Subcutaneous abdominal adipose tissue (tissue), 5 donors: ENCODE results near the gene NKX6-2.
"Not testable (repeated sequence)": the region's sequence is repeated elsewhere in the genome, so short reads cannot be mapped to it uniquely, and the experiment has no call there.

ENCODE experiments used
- H3K27ac ChIP-seq: one replicate; pipeline ENCODE4 v1.7.0; 2013; ENCODE audit warnings: low read depth, mild to moderate bottlenecking, inconsistent platforms, low read length, moderate library complexity
- H3K27me3 ChIP-seq, 5 donors: one replicate each; pipeline ENCODE4 v1.7.0; 2013; ENCODE audit warnings: low read length in 5 of 5, inconsistent platforms in 1 of 5; ENCODE audit not compliant: control insufficient read depth in 5 of 5, insufficient read depth in 4 of 5
- H3K36me3 ChIP-seq, 5 donors: one replicate each; pipeline ENCODE4 v1.7.0; 2013; ENCODE audit warnings: low read length in 5 of 5; ENCODE audit not compliant: control insufficient read depth in 5 of 5, insufficient read depth in 5 of 5
- H3K4me1 ChIP-seq, 5 donors: one replicate each; pipeline ENCODE4 v1.7.0; 2013; ENCODE audit warnings: low read length in 5 of 5, mild to moderate bottlenecking in 3 of 5, moderate library complexity in 1 of 5; ENCODE audit not compliant: control insufficient read depth in 5 of 5, insufficient read depth in 5 of 5
- H3K4me3 ChIP-seq, 5 donors: one replicate each; pipeline ENCODE4 v1.7.0; 2013; ENCODE audit warnings: low read length in 5 of 5, low read depth in 1 of 5
- H3K9ac ChIP-seq, 5 donors: one replicate each; pipeline ENCODE4 v1.7.0; 2013; ENCODE audit warnings: low read length in 5 of 5, mild to moderate bottlenecking in 4 of 5, moderate library complexity in 3 of 5
- H3K9me3 ChIP-seq, 5 donors: one replicate each; pipeline ENCODE4 v1.7.0; 2013; ENCODE audit warnings: low read length in 5 of 5; ENCODE audit not compliant: control insufficient read depth in 5 of 5
- donor health status: healthy.
- donor health status: healthy.
- donor health status: healthy.
- donor health status: healthy.
- donor health status: healthy.

Gene NKX6-2

GRCh38 chr10:132748135-132748534 lies 37.8 kb downstream of the NKX6-2 start:
- Histone ChIP-seq H3K4me3 (no peak overlapping the region), H3K36me3 (peaks cover 0 to 30% (median 27%) of the 10 kb centered on the region in 5 donors), H3K27ac (no peak overlapping the region), H3K4me1 (peaks cover 0 to 7% (median 0%) of the 10 kb centered on the region in 5 donors), H3K9ac (no peak overlapping the region), H3K27me3 (no peaks in the 10 kb centered on the region), H3K9me3 (no peaks in the 10 kb centered on the region)

DNA sequence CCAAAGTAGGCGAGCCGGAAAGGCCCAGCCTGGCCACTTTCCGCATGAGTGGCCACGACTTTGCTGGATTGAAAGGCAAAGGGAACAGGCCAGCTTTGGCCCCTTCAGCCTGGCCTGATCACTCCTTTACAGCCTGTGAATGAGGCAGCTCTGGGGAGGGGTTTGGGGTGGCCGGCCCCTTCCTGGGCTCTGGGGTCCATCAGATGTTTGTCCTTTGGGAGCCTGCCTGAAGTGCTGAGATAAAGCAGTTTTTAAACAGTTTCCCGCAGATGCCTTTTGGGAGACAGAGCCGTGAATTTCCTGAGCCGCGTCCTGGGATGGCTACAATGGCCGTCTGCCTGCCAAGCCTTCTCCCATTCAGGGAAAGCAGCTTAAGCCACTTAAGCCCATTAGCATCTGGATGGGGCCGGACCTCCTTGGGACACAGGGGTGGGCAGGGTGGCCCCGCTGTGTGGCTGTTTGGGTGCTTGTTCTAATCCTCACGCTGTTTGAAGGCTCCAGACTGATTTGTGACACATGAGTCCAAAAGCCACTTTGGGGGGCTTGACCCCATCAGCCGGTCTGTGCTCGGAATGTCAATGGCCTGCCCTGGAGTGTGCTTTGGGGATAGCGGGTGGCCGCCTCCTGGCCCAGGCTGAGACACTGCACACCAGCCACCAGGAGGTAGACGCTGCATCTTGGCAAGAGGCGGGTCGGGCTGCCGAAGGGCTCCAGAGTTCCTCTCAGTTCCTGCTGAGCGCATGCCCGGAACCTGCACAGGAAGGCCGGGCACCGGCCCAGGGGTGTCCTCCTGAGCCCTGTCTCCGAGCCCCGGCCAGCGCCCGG lies 38.9 kb downstream of the NKX6-2 start:
- Histone ChIP-seq H3K27me3 (no peaks in the 10 kb centered on the region), H3K9me3 (no peaks in the 10 kb centered on the region), H3K4me3 (no peak overlapping the region), H3K27ac (no peak overlapping the region), H3K9ac (no peak overlapping the region), H3K36me3 (peaks cover 0 to 28% (median 25%) of the 10 kb centered on the region in 5 donors), H3K4me1 (peaks cover 0 to 7% (median 0%) of the 10 kb centered on the region in 5 donors)

DNA sequence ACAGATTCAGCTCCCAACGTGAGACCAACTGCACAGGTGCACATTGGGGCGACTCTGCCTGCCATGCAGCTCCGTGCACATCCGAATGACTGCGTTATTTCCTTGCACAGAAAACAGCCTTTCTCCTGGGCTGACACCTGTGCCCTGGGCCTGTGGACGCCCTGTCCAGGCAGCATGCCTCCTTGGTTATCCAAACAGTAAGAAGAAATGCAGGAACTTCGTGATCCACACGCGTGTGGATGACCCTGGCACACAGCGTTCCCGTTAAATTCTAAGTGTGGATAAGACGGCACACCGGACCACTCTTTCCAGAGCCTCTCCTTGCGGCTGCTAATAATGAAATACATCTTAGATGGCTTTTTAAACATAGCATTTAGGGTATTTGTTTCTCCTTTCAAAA lies 39.6 kb downstream of the NKX6-2 start:
- H3K4me3 ChIP-seq: no peak overlapping the region
- peaks cover 0 to 33% (median 31%) of the 10 kb centered on the region in 5 donors for H3K36me3 ChIP-seq
- H3K27me3 ChIP-seq: no peaks in the 10 kb centered on the region
- no peak overlapping the region for H3K9ac ChIP-seq
- peaks cover 0 to 7% (median 0%) of the 10 kb centered on the region in 5 donors for H3K4me1 ChIP-seq
- H3K9me3 ChIP-seq: no peaks in the 10 kb centered on the region
- no peak overlapping the region for H3K27ac ChIP-seq

DNA sequence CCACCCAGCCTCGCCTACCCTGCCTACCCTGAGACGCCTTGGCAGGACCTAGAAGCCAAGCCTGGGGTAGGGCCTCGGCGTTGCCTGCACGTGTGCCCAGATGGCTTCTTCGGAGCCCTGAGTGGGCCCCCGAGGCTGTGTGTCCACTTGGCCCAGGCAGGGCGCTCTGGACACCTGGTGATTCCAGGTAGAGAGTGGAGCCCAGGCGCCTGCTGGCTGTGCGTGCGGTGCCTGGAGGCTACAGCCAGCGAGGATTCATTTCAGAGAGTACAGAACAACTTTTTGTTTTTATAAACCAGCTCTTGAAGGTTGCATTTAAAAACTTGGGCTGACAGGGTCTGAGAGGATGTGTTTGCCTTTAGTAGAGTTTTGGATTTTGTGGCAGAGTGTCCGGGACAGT lies 40.0 kb downstream of the NKX6-2 start:
- H3K4me3 ChIP-seq: no peak overlapping the region
- H3K4me1 ChIP-seq: peaks cover 0 to 7% (median 0%) of the 10 kb centered on the region in 5 donors
- peaks cover 0 to 33% (median 27%) of the 10 kb centered on the region in 5 donors for H3K36me3 ChIP-seq
- H3K27ac ChIP-seq: no peak overlapping the region
- no peaks in the 10 kb centered on the region for H3K9me3 ChIP-seq
- H3K9ac ChIP-seq: no peak overlapping the region
- H3K27me3 ChIP-seq: no peaks in the 10 kb centered on the region

GRCh38 chr10:132745511-132745910 lies 40.4 kb downstream of the NKX6-2 start:
- Histone ChIP-seq H3K9me3 (no peaks in the 10 kb centered on the region), H3K27ac (no peak overlapping the region), H3K9ac (no peak overlapping the region), H3K27me3 (no peaks in the 10 kb centered on the region), H3K36me3 (peaks cover 0 to 28% (median 23%) of the 10 kb centered on the region in 5 donors), H3K4me1 (peaks cover 0 to 7% (median 0%) of the 10 kb centered on the region in 5 donors), H3K4me3 (no peak overlapping the region)

DNA sequence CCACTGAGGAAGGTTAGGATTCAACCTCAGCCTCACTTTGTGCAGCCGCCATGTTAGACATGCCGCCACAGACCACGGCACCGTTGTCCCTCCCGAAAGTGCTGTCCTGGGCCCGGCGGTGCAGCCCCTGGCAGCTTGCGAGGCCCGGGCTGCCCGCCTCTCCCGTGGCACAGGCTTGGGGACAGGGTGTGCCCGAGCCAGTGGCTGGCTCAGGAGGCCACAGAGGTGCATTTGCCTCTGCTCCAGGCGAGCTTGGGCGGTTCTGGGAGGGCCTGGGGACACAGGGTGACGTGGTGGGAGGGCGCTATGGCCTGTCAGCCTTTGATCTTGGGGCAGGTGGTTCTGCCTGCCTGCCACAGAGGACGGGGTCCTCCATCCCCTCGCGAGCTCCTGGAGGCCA lies 41.1 kb downstream of the NKX6-2 start:
- H3K9ac ChIP-seq: no peak overlapping the region
- H3K36me3 ChIP-seq: peaks cover 0 to 25% (median 17%) of the 10 kb centered on the region in 5 donors
- H3K4me1 ChIP-seq: peaks cover 0 to 7% (median 0%) of the 10 kb centered on the region in 5 donors
- H3K27me3 ChIP-seq: no peaks in the 10 kb centered on the region
- H3K4me3 ChIP-seq: no peak overlapping the region
- H3K27ac ChIP-seq: no peak overlapping the region
- H3K9me3 ChIP-seq: no peaks in the 10 kb centered on the region

- no peak overlapping the region for H3K27ac ChIP-seq
Measured at GRCh38 chr10:132743925-132744490, 41.9 kb downstream of the NKX6-2 start.

DNA sequence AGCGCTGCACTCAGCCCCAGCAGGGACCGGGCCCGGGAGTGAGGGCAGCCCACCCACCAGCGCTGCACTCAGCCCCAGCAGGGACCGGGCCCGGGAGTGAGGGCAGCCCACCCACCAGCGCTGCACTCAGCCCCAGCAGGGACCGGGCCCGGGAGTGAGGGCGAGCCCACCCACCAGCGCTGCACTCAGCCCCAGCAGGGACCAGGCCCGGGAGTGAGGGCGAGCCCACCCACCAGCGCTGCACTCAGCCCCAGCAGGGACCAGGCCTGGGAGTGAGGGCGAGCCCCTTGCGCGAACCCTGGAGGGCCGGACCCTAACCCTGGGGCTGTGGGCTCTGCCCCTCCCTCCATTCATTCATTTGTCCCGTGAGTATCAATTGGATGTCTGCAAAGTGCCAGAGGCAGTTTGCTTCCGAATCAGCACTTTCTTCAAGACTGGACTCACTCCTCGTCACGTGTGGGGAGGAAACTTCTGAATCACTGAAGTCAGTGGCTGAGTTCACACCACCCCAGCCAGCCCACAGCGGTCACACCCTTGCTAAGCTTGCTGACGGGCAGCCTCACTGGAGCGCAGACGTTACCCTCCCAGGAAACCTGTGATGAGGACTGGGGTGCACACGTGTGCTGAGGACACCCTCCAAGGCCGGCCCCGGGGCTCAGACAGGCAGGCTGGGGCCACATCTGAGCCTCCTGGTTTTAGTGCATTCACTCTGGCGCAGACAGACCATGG lies 42.6 kb downstream of the NKX6-2 start:
- not testable (repeated sequence) for H3K27me3 ChIP-seq, H3K27ac ChIP-seq, H3K4me1 ChIP-seq, H3K4me3 ChIP-seq, H3K9me3 ChIP-seq, H3K9ac ChIP-seq
- peaks cover 0 to 26% (median 9%) of the 10 kb centered on the region in 5 donors for H3K36me3 ChIP-seq

More at GRCh38 chr10:132743925-132744490, 41.9 kb downstream of the NKX6-2 start:
- no peak overlapping the region for H3K9ac ChIP-seq
- no peak overlapping the region for H3K4me3 ChIP-seq
- no peaks in the 10 kb centered on the region for H3K9me3 ChIP-seq
- H3K36me3 ChIP-seq: peaks cover 0 to 24% (median 9%) of the 10 kb centered on the region in 5 donors
- peaks cover 0 to 7% (median 0%) of the 10 kb centered on the region in 5 donors for H3K4me1 ChIP-seq
- H3K27me3 ChIP-seq: no peaks in the 10 kb centered on the region

GRCh38 chr10:132742837-132743194 lies 43.1 kb downstream of the NKX6-2 start:
- Histone ChIP-seq H3K27me3 (no peaks in the 10 kb centered on the region), H3K9ac (no peak overlapping the region), H3K27ac (no peak overlapping the region), H3K36me3 (peaks cover 0 to 26% (median 9%) of the 10 kb centered on the region in 5 donors), H3K9me3 (no peaks in the 10 kb centered on the region), H3K4me3 (no peak overlapping the region), H3K4me1 (peaks cover 0 to 7% (median 0%) of the 10 kb centered on the region in 5 donors)
